Liver (tissue), 9 donors: ENCODE measurements around the gene ARHGEF40. TPM values are rescaled to one million over a fixed set of nuclear protein-coding genes. Genes with fewer than 3 reads are reported as not detected.

Source experiments
- DNase-seq: peaks from one replicate; pipeline ENCODE4 v3.0.0-alpha.2; 2017; ENCODE audit warnings: low spot score
- H3K27ac ChIP-seq, 2 donors: one replicate each; pipeline ENCODE4 v1.7.0; 2013; ENCODE audit warnings: inconsistent platforms in 2 of 2, low read length in 2 of 2, control low read depth in 1 of 2, low read depth in 1 of 2, mild to moderate bottlenecking in 1 of 2
- H3K27me3 ChIP-seq, 4 donors: one replicate each; pipeline versions ENCODE4 v1.6.1 to v1.7.0; 2013; ENCODE audit warnings: low read length in 3 of 4, inconsistent platforms in 1 of 4, mild to moderate bottlenecking in 1 of 4, moderate library complexity in 1 of 4; ENCODE audit not compliant: control insufficient read depth in 4 of 4, insufficient read depth in 4 of 4
- H3K36me3 ChIP-seq, 4 donors: one replicate each; pipeline versions ENCODE4 v1.6.1 to v1.7.0; 2013; ENCODE audit warnings: low read length in 3 of 4, mild to moderate bottlenecking in 3 of 4, low read depth in 1 of 4, moderate library complexity in 1 of 4; ENCODE audit not compliant: control insufficient read depth in 4 of 4, insufficient read depth in 3 of 4
- H3K4me1 ChIP-seq, 4 donors: one replicate each; pipeline versions ENCODE4 v1.6.1 to v1.7.0; 2013; ENCODE audit warnings: low read length in 3 of 4, mild to moderate bottlenecking in 3 of 4, moderate library complexity in 1 of 4; ENCODE audit not compliant: control insufficient read depth in 4 of 4, insufficient read depth in 4 of 4
- H3K4me3 ChIP-seq, 3 donors: one replicate each; pipeline versions ENCODE4 v1.6.1 to v1.7.0; 2013; ENCODE audit warnings: low read length in 3 of 3, control low read depth in 1 of 3, low read depth in 1 of 3, mild to moderate bottlenecking in 1 of 3
- H3K9ac ChIP-seq, 2 donors: one replicate each; pipeline ENCODE4 v1.7.0; 2013; ENCODE audit warnings: low read length in 2 of 2, mild to moderate bottlenecking in 2 of 2, moderate library complexity in 2 of 2, control low read depth in 1 of 2, low read depth in 1 of 2
- H3K9me3 ChIP-seq, 4 donors: one replicate each; pipeline versions ENCODE4 v1.6.1 to v1.7.0; 2013; ENCODE audit warnings: low read length in 3 of 4; ENCODE audit not compliant: control insufficient read depth in 4 of 4
- CTCF ChIP-seq: fragments of 150-350 bp; IDR thresholded peaks from 2 replicates; pipeline ENCODE4 v1.5.1; 2017; ENCODE audit warnings: improper control_type of control experiment, low read depth, low read length; ENCODE audit not compliant: missing input control
- EGR1 ChIP-seq, 2 donors: IDR thresholded peaks; 2 replicates each; pipeline ENCODE4 v1.6.1; 2016 to 2018; ENCODE audit warnings: antibody characterized with exemption in 2 of 2, low read depth in 2 of 2
- FOXA1 ChIP-seq: IDR thresholded peaks from 2 replicates; pipeline ENCODE4 v1.6.1; 2016; ENCODE audit warnings: antibody characterized with exemption
- FOXA2 ChIP-seq: IDR thresholded peaks from 2 replicates; pipeline ENCODE4 v1.6.1; 2016; ENCODE audit warnings: antibody characterized with exemption
- GABPA ChIP-seq, 2 donors: IDR thresholded peaks in 1 of 2; conservative IDR thresholded peaks in 1 of 2; 2 replicates each; pipeline ENCODE4 v1.6.1; 2016; ENCODE audit warnings: antibody characterized with exemption in 2 of 2, mild to moderate bottlenecking in 1 of 2, moderate library complexity in 1 of 2
- HNF4A ChIP-seq, 2 donors: conservative IDR thresholded peaks; 2 replicates each; pipeline ENCODE4 v1.6.1; 2016; ENCODE audit warnings: antibody characterized with exemption in 2 of 2, mild to moderate bottlenecking in 2 of 2
- HNF4G ChIP-seq: IDR thresholded peaks from 2 replicates; pipeline ENCODE4 v1.6.1; 2016; ENCODE audit warnings: antibody characterized with exemption
- JUND ChIP-seq, 2 donors: IDR thresholded peaks; 2 replicates each; pipeline ENCODE4 v1.6.1; 2016; ENCODE audit warnings: antibody characterized with exemption in 2 of 2
- MAX ChIP-seq: IDR thresholded peaks from 2 replicates; pipeline ENCODE4 v1.6.1; 2016; ENCODE audit warnings: antibody characterized with exemption
- NR2F2 ChIP-seq: IDR thresholded peaks from 2 replicates; pipeline ENCODE4 v1.6.1; 2016; ENCODE audit warnings: antibody characterized with exemption
- RAD21 ChIP-seq, 2 donors: IDR thresholded peaks; 2 replicates each; pipeline ENCODE4 v1.6.1; 2016; ENCODE audit warnings: antibody characterized with exemption in 2 of 2, mild to moderate bottlenecking in 2 of 2
- REST ChIP-seq: IDR thresholded peaks from 2 replicates; pipeline ENCODE4 v1.6.1; 2016; ENCODE audit warnings: antibody characterized with exemption, mild to moderate bottlenecking
- RXRA ChIP-seq, 2 donors: IDR thresholded peaks; 2 replicates each; pipeline ENCODE4 v1.6.1; 2017 to 2018; ENCODE audit warnings: antibody characterized with exemption in 2 of 2, mild to moderate bottlenecking in 1 of 2
- TAF1 ChIP-seq: conservative IDR thresholded peaks from 2 replicates; pipeline ENCODE4 v1.6.1; 2016; ENCODE audit warnings: antibody characterized with exemption, mild to moderate bottlenecking
- YY1 ChIP-seq: IDR thresholded peaks from 2 replicates; pipeline ENCODE4 v1.6.1; 2016; ENCODE audit warnings: antibody characterized with exemption, mild to moderate bottlenecking
- ZBTB33 ChIP-seq: IDR thresholded peaks from 2 replicates; pipeline ENCODE4 v1.6.1; 2016; ENCODE audit warnings: antibody characterized with exemption
- WGBS: extraction: QIAGEN DNeasy Blood & Tissue Kit; methylation state at CpG from one replicate; pipeline ENCODE4 v1.1.7; 2013; 5-methylcytosine and 5-hydroxymethylcytosine counted together
- polyA plus RNA-seq, 2 donors: library from polyadenylated mRNA; stranded (reverse) in 1 of 2; unstranded in 1 of 2; fragments of 200-250 nt in 1 of 2; fragments of >200 nt in 1 of 2; fragmentation: Nextera tagmentation in 1 of 2; extraction: Ambion mirVana in 1 of 2; gene quantifications; one replicate each; pipeline versions ENCODE4 v1.2.1 to v1.2.3, GENCODE V29; 2013 to 2015
- total RNA-seq, 2 donors: library from RNA; depleted of rRNA; stranded (reverse); fragments of >200 nt; gene quantifications; one replicate each; pipeline ENCODE4 v1.2.3, GENCODE V29; 2014
- donor health status: healthy.
- donor health status: healthy.
- donor health status: healthy.
- donor health status: healthy.
- donor health status: healthy.

Gene ARHGEF40
- total and polyA plus RNA-seq, 4 donors, result 9.3 to 42.5 (median 16.9) TPM

- Histone ChIP-seq H3K36me3 (no peaks in the 10 kb centered on the region), H3K4me1 (peaks cover 7 to 48% (median 41%) of the 10 kb centered on the region in 4 donors), H3K27me3 (no peaks in the 10 kb centered on the region), H3K9ac (no peak overlapping the region), H3K27ac (peak overlapping the region; percentile 63 to 79), H3K9me3 (no peaks in the 10 kb centered on the region), H3K4me3 (no peak overlapping the region)
- WGBS, result 63% methylated on average over 4 of the region's 4 CpGs
- TF ChIP-seq ZBTB33 (no peak), EGR1 (IDR thresholded peaks at IDR 0.05; ENCODE audit: low read depth in 2 of 2) (no peak), GABPA (IDR thresholded peaks at IDR 0.05 in 1 of 2, conservative IDR thresholded peaks at IDR 0.05 in 1 of 2) (no peak), REST (peak; percentile 5), FOXA1 (no peak), RAD21 (IDR thresholded peaks at IDR 0.05) (no peak), NR2F2 (no peak)
- no peak for DNase-seq
Observed at GRCh38 chr14:21106176-21106497, 36.0 kb downstream of the ARHGEF40 start.

- no peaks in the 10 kb centered on the region for H3K27me3 ChIP-seq
- peaks cover 8 to 48% (median 41%) of the 10 kb centered on the region in 4 donors for H3K4me1 ChIP-seq
- H3K4me3 ChIP-seq, result peak overlapping the region in 1 of 3 donors; percentile 15
- 9% methylated on average over 11 of the region's 11 CpGs for WGBS
- H3K9me3 ChIP-seq, result no peaks in the 10 kb centered on the region
- peak; percentile 86 for DNase-seq
- H3K27ac ChIP-seq, result peak overlapping the region; percentile 63 to 79
- H3K9ac ChIP-seq, result peak overlapping the region in 1 of 2 donors; percentile 9
- H3K36me3 ChIP-seq, result no peaks in the 10 kb centered on the region
- TF ChIP-seq MAX, result no peak
- peak; percentile 92 for TF ChIP-seq CTCF
- peak; percentile 79 for TF ChIP-seq NR2F2
- TF ChIP-seq GABPA (IDR thresholded peaks at IDR 0.05 in 1 of 2, conservative IDR thresholded peaks at IDR 0.05 in 1 of 2), result no peak
- peak; percentile 24 to 48 for TF ChIP-seq HNF4A (conservative IDR thresholded peaks at IDR 0.05)
- TF ChIP-seq RXRA (IDR thresholded peaks at IDR 0.05), result peak; percentile 58 to 80
- TF ChIP-seq FOXA1, result no peak
- no peak for TF ChIP-seq TAF1
- TF ChIP-seq EGR1 (IDR thresholded peaks at IDR 0.05; ENCODE audit: low read depth in 2 of 2), result no peak
- TF ChIP-seq RAD21 (IDR thresholded peaks at IDR 0.05), result peak; percentile 90 to 93
- TF ChIP-seq ZBTB33, result no peak
- no peak for TF ChIP-seq HNF4G
- TF ChIP-seq YY1, result peak; percentile 96
- peak; percentile 7 to 41 for TF ChIP-seq JUND (IDR thresholded peaks at IDR 0.05)
- TF ChIP-seq REST, result peak; percentile 24
- no peak for TF ChIP-seq FOXA2
Observed at GRCh38 chr14:21106498-21107282, 36.6 kb downstream of the ARHGEF40 start.
